Measurements from ENCODE around the gene ZNF197.

DNA sequence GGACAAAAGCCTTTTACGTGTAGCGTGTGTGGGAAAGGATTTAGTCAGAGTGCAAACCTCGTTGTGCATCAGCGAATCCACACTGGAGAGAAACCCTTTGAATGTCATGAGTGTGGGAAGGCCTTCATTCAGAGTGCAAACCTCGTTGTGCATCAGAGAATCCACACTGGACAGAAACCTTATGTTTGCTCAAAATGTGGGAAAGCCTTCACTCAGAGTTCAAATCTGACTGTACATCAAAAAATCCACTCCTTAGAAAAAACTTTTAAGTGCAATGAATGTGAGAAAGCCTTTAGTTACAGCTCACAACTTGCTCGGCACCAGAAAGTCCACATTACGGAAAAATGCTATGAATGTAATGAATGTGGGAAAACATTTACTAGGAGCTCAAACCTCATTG is 34.2 kb downstream of the ZNF197 start:
- TF ChIP-seq CTCF (conservative IDR thresholded peaks at IDR 0.05; ENCODE audit: low read length) (no peak), EZH2phosphoT487 (IDR thresholded peaks at IDR 0.05; ENCODE audit: borderline replicate concordance, low read depth, low read length) (no peak)

All from OCI-LY7 (cell line).